ENCODE results near the gene PTPN1.
"Not testable (repeated sequence)": the region's sequence is repeated elsewhere in the genome, so short reads cannot be mapped to it uniquely, and the experiment has no call there.

PTPN1 gene

DNA sequence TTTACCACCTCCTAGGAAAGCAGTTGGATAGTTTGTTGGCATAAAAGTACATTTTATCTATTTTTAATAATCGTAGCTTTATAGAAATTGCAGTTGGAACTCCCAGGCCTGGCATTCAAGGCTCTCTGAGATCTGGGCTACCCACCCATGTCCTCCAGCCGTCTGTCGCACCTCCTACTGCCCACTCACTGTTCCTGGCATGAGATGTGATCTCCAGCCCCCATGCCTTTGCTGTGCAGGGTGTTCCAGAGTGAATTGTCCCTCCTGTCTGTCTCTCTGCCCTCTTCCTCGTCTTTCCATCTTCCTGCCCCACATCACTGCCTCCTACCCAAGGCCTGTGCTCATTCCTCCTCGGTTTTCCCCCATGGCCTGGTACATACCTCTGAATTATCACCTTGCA is 50.7 kb downstream of the PTPN1 start:
- no peak for DNase-seq

DNA sequence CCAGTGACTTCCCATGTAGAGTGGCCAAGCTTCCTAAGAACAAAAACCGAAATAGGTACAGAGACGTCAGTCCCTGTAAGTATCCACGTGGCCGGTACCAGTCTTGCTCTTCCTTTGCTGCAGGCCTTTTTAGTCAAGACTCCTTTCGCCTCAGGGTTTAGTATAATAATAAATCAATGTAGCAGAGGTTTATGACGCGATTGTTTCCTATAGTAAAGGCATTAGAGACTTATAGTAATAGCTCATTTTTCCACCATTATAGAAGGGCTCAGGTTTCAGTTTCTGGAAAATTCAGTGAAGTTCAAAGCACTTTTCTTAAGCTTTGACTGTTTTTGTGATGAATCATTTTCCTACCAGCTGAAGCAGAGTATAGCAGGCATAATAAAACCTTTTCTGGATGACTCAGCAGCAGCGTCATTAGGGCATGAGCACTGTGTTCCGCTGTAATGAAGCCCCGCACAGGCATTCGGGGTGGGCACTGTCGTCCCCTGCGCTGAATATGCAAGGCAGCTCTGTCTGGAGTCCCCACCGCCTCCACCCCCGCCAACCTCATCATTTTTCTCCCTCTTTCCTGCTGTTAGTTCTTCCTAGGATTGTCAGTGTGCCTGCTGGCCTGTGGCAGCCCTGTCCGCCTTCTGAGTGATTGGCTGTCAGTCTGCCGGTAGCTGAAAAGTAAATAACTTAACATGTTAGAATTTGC is 51.3 kb downstream of the PTPN1 start:
- peak; percentile 33 for DNase-seq

DNA sequence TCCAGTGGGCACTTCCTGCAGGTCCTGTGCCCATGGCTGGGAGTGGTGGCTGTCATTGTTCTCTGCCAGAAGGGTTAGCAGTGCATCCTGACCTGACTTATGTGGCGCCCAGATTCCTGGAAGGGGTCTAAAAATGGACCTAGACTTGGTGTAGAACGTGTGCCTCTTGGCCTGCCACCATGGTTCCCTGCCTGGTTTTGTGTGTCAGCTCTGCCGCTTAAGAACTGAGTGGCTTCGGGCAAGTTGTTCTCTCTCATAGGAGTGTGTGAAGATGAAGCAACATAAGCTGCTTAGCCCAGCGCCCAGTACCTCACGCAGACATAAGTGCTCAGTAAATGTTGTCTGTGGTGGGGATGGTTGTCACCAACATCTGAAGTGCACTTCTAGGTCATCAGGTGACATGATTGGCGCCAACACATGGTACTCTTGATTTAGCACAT is 52.1 kb downstream of the PTPN1 start:
- no peak for DNase-seq

DNA sequence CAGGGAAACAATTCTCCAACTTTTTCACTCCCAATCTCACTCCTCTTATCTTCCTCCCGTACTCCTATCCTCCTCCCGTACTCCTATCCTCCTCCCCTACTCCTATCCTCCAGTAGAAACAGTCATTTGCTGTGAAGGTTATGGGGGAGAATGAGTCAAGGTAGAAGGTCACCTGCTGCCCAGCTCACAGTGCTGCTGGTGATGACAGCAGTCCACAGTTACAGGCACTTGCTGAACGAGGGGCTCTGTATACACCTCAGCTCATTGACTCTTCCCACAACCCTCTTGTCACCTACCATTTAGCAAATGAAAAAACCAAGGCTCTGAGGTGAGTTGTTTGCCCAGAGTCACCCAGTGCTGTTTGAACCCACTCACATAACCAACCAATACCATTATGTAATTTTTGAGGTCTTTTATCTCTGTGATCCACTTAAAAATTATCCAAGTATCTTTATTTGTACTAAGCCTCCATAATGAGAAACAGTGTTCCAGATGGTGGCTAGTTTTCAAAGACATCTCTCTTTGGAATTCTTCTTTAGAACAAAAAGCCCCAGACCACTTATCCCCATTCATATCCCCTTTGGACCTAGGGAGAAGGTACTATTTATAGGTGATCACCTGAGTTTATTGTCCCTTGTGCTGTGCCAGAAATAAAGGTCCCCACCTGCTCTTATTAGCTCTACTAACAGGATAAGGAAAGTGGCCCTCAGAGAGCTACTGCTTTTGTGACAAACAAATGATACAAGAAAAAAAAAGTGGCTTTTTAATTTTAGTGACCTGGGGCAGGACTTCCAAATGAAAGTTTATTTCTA is 53.2 kb downstream of the PTPN1 start:
- no peak for DNase-seq

DNA sequence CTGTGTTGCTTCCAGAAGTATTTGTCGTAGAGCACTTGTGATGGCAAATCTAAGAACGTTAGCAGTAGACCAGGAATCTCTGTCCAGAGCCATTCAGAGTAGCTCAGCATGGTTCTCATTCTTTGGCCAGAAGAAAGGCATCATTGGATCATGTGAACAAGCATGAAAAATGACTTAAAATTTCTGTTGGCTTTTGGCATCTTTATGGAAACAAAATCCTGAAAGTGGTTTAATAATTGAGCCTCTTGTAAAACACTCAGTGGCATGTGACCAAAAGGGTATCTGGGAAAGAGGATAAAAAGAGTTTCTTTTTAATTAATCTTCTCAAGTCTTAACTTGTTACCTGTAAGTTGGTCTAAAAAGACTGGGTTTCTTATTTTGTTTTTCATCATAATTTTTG is 55.2 kb downstream of the PTPN1 start:
- no peak for DNase-seq

DNA sequence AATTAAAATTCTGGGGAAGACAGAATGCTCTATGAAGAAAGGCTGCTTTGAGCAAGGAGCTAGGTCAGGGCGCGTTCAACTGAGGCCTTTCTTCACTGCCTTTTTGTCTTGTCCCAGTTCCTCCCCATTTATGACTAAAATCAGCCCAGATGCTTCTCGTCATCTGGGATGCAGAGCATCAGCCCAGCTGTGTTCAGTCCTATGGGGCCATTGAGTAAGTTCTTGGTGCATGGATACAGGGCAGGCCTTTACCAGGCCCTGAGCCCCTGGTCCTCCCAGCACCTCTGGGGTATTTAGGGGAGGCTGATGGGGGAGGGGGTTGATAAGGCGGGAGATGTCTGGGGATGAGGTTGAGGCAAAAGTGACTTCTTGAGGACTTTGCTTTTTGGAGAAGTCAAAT is 55.7 kb downstream of the PTPN1 start:
- DNase-seq = no peak

DNA sequence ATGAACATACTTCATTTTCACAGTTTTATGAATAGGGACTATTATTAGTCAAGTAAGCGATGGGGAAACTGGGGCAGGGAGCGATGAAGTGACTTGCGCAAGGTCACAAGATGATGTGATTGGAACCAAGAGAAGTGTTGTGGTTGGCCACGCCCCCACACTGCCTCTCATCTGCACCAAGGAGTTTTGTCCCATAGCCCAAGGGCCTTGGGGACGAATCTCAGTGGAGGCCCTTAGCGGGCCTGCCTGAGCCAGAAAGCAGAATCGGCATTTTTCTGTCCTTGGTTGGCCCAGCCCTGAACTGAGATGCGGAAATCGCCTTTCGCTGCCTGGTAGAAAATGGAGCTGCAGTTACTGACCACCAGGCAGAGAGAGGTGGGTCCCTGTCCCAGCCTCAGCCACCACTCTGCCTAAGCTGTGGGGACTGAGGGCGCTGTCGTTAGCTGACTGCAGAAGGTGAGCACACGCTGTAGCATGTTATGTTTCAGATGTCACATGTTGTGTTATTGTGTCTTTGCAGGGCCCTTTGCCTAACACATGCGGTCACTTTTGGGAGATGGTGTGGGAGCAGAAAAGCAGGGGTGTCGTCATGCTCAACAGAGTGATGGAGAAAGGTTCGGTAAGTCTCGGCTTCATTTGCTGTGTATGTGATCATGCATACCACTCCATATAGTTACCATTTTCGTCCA is 57.8 kb downstream of the PTPN1 start:
- no peak for DNase-seq

DNA sequence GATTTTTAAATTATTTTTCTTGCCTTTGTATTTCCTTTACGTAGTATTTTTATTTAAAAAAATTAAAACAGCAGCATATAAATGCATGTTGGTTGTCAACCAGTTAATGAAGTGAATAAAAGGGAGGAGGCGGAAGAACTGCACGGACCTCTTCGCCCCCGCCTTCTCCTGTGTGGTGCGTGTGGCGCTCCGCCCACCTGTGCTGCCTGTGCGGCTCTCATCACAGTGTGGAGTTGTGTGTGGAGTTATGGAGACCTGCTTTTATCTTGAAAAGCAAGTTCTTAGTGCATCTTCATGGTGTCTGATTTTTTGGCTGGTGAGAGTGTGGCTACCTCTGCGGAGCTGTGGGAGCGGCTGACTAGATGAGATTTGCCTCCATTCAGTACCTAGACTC is 58.4 kb downstream of the PTPN1 start:
- no peak for DNase-seq

DNA sequence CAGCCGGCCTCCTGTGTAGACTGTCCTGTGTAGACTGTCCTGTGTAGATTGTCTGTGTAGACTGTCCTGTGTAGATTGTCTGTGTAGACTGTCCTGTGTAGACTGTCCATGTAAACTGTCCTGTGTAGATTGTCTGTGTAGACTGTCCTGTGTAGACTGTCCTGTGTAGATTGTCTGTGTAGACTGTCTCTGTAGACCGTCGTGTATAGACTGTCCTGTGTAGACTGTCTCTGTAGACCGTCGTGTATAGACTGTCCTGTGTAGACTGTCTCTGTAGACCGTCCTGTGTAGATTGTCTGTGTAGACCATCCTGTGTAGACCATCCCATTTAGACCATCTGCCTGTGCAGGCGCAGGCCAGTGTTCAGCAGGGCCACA is 59.3 kb downstream of the PTPN1 start:
- not testable (repeated sequence) for DNase-seq

DNA sequence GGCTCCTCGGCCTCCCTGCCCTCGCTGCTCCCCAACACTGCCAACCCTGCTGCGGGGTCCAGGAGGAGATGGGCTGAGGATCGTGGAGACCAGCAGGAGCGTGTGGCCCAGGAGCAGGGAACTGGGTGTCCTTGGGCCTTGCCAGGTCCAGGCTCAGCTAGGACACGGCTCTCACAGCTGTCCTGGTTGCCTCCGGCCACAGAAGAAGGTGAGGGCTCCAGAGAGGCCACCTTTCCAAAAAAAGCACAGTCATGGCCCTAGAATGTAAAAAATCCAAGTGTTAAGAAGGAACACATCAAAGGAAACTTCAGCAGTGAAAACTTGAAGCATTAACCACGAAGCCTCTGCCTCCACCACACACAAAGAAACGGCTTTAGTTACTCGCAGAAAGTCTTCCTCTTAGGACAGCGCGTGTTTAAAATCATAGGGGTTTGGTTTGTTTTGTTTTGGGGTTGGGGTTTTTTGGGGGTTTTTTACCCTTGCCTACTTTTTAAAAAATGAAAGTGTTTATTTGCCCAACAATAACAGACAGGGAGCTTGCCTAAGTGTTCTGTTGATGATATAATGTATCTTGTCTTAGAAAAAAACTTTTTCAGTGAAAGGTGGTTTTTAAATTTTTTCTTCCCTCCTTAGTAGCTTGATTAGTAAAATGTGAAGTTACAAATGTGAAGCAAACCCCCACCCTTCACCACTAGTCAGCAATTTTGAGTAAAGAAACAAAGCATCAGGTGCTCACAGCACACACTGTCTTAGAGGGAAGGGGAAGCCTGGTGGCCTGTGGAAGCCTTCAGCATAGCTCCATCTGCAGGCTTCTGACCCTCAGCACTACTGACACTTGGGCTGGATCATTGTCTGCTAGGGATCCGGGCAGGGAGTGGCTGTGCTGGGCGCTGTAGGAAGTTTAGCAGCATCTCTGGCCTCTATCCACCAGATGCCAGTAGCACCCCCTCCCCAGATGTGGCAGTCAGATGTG is 60.0 kb downstream of the PTPN1 start:
- DNase-seq = peak; percentile 19

DNA sequence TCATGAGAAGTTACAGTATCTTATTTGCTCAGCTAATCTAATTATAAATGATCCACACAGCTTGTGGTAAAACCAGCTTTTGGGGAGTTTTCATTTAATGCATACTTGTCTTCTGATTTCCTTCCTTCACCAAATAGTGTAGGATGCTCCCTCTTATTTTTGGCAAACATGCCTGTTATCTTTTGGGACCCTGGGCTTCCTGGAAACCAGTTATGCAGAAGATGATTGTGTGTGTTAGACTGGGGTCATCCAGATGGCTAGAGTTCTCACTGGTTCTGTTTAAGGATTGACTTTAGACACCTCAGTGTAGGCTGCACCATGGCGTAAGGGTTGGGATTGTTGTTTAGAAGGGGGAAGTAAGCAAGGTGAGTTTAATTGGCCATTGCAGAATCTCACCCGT is 61.3 kb downstream of the PTPN1 start:
- no peak for DNase-seq

DNA sequence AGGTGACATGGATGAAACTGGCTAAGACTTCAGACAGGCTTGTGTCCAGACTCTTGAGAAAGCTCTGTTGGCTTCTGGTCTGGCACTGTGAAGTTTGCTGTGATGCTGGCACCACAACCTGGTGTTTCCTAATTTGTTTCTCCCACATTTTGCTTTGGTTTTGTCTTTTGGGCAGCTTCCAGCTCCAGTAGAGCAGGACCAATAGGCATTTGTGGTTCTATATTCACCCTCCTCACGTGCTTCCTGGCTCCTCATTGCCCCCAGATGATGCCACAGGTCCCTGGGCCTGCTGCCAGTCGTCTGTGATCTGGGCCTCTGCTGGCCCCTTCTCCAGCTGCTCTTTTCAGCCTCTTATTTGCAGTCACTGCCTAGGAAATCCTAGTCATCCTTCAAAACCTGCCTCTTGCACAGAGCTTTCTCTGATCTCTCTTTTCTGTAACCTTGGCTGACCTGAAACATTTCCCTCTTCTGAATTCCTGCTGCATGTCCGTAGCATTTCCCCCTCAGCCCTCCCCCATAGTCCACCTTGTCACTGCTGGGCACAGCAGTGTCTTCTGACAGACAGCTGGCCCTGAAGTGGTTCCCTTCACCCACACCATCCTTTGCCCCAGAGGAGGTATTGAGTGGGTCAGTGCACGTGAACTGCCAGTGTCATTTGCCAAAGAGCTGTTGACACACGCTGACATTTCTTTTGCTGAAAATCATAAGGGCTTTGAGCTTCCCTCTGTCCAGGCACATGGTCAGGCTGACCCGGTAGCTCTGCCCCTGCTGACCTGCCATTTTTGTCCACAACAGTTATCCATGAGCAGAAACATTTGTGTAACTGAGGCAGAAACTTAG is 63.0 kb downstream of the PTPN1 start:
- no peak for DNase-seq

DNA sequence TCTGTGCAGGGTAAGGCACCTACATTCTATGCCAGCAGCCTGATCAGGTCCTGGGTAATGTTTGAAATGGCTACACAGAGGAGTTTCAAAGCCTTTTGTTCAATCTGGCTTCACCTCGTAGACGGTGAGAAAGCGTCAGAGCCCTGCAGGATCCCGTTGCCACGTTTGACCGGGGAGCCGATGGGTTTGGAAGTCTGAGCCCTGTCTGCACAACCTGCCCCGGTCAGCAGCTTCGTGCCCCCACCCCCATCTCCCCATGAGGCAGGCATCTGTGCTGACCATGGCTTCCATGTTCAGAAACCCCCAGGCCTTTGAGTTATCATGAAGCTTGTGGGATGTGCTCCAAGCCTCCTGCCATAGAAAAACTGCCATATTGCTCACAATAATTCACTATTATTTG is 63.9 kb downstream of the PTPN1 start:
- DNase-seq = no peak

DNA sequence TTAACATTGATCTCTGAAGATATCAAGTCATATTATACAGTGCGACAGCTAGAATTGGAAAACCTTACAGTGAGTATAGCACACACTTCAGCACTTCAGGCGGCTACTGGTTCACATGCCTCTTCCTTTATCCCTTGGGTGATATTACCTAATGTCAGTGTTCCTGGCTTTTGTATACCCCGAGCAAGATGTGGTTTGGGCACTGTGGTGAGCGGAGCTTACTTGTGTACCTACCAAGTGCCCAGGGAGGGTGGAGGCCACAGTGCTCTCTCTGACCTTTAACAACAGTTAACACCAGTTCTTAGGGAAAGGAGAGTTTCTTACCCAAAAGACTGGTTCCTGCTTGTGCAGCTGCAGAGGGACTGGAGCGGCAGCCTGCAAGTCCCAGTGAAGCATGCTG is 64.4 kb downstream of the PTPN1 start:
- DNase-seq = no peak

DNA sequence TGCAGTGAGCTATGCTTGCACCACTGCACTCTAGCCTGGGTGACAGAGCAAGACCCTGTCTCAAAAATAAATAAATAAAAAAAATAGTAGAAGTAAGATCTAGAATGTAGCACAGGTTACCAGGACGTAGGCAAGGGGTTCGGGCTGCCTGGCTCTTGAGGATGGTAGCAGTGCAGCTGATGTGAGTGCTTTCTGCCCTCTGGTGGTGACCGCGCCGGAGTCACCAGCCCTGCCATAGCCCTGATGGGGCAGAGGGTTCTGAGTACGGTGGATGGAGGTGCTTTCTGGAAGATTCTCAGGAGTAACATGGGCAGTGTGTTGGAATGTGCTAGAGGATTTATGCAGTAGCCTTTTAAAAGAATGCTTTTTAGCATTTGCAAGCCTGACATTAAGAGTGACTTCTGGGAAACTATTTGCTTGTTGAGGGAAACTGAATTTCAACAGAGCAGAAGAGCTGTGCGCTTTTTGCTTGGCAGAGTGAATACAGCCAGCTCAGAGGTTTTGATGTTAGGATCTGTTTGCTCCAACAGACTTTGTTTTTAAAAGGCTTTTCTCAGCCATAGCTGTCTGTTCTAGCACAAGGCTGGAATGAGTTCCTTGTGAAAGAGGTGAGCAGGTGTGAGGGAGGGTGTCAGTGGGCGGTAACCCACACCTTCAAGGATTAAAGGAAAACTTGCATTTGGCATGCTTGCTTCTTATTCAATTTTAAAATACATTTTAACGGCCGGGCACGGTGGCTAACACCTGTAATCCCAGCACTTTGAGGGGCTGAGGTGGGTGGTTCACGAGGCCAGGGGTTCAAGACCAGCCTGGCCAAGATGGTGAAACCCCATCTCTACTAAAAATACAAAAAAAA is 65.9 kb downstream of the PTPN1 start:
- peak; percentile 66 for DNase-seq

DNA sequence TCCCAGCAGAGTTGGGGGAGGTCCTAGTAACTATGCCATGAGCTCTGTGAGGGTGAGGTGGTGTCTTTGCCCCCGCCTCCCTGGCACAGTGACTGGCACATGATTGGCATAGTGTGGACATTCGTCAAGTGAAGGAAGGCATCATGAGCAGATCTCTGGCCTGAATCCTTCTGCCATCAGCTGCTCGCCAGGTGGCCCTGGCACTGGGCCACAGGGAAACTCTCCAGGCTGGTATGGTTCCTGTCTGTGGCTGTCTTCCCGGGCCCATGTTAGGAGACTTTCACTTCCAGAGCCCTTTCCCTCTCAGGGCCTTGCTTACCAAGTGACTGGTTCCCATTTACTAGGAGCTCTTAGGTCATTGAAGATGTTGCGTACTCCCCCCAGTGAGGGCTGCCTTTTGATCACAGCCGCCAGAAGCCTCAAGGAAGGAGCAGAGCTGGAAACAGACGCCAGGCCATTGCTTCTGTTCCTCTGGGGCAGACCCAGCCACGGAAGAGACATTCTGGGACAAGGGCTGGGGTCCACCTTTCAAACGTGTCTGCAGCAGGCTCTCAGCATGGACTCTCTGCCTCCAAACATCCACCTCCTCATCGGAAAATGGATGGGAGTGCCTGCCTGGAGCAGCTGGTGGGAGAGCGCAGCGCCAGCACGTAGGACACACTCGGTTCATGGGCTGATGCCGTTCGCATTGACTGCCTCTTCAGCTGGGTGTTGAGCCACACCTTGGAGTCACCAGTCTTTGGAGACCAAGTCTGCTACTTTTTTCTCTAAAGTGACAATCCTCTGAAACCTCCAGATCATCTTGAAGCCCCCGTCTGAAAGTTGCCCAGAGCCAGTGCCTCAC is 67.2 kb downstream of the PTPN1 start:
- DNase-seq = no peak

DNA sequence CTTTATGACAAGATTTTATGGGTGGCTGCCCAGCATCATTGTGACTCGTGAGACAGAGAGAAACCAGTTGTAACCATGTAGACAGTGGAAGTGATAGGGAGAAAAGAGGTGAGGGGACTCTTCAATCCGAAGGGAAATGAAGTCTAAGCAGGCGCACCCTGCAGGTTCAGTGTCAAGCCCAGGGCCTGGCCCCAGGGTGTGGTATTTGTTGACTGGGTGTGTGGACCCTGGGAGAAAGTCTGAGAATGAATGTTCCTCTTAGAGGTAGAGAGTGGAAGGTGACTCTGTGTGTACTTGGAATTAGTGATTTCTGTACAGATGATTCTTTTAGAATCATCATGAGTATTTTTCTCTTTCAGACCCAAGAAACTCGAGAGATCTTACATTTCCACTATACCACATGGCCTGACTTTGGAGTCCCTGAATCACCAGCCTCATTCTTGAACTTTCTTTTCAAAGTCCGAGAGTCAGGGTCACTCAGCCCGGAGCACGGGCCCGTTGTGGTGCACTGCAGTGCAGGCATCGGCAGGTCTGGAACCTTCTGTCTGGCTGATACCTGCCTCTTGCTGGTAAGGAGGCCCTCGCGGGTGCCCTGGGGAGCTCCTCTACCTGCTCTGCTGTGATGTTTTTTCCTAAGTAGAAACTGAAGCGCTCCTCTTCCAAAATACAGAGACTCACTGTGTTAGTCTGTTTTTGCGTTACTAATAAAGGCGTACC is 68.0 kb downstream of the PTPN1 start:
- DNase-seq = no peak

DNA sequence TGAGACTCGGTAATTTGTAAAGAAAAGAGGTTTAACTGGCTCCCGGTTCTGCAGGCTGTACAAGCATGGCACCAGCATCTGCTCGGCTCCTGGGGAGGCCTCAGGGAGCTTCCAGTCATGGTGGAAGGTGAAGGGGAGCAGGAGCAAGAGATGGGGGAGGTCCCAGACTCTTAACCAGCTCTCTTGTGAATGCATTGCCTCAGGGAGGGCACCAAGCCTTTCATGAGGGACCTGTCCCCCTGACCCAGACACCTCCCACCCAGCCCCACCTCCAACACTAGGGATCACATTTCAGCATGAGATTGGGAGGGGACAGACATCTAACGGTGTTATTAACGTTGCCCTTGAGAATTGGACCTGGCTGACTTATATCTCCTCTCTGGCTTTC is 68.6 kb downstream of the PTPN1 start:
- DNase-seq = no peak

DNA sequence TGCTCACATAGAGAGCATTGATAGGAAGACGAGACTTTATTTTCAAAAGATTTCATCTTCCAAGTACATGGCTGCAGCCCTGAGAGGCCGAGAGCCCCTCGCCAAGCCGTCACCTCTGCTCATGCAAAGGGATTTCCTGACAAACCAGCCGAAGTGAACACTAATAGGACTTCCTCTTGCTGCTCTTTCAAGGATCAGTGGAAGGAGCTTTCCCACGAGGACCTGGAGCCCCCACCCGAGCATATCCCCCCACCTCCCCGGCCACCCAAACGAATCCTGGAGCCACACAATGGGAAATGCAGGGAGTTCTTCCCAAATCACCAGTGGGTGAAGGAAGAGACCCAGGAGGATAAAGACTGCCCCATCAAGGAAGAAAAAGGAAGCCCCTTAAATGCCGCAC is 69.3 kb downstream of the PTPN1 start:
- no peak for DNase-seq

Measured in activated CD4-positive, alpha-beta T cell treated with anti-CD3 and anti-CD28 coated beads, Interleukin-2, amount 50 U/mL, for 1 hour (primary cell).